Endodermal cell (in vitro differentiated cells): ENCODE data around the gene COMMD1. TPM values are rescaled to one million over a fixed set of nuclear protein-coding genes. Genes with fewer than 3 reads are reported as not detected.
A peak's percentile ranks its signal among the peaks of the same experiment; 100 is the strongest.

Source experiments
- DNase-seq: peaks from one replicate; pipeline ENCODE4 v3.0.0-alpha.2; 2017
- H3K27ac ChIP-seq: 2 replicates; pipeline ENCODE4 v1.5.1; 2013; ENCODE audit warnings: mild to moderate bottlenecking, low read depth, low read length, moderate library complexity
- H3K27me3 ChIP-seq: 2 replicates; pipeline ENCODE4 v1.6.1; 2013; ENCODE audit warnings: mild to moderate bottlenecking, low read length, moderate library complexity; ENCODE audit not compliant: insufficient read depth, control insufficient read depth, poor library complexity, severe bottlenecking
- H3K36me3 ChIP-seq: 2 replicates; pipeline ENCODE4 v1.7.0; 2013; ENCODE audit warnings: mild to moderate bottlenecking, low read length, moderate library complexity; ENCODE audit not compliant: control insufficient read depth, insufficient read depth
- H3K4me1 ChIP-seq: one replicate; pipeline ENCODE4 v1.7.0; 2013; ENCODE audit warnings: low read length; ENCODE audit not compliant: control insufficient read depth, insufficient read depth
- H3K4me3 ChIP-seq: 2 replicates; pipeline ENCODE4 v1.5.1; 2013; ENCODE audit warnings: mild to moderate bottlenecking, low read length, moderate library complexity
- H3K9ac ChIP-seq: 2 replicates; pipeline ENCODE4 v1.6.1; 2013; ENCODE audit warnings: mild to moderate bottlenecking, low read length, moderate library complexity; ENCODE audit not compliant: poor library complexity, severe bottlenecking; ENCODE audit errors: extremely low read depth
- H3K9me3 ChIP-seq: 2 replicates; pipeline ENCODE4 v1.6.1; 2013; ENCODE audit warnings: mild to moderate bottlenecking, low read length, moderate library complexity; ENCODE audit not compliant: control insufficient read depth
- H3K27ac Mint-ChIP-seq: 2 replicates; pipeline ENCODE4 v1.8.0; 2020; ENCODE audit warnings: mixed read lengths
- H3K27me3 Mint-ChIP-seq: 2 replicates; pipeline ENCODE4 v1.8.0; 2021; ENCODE audit warnings: mild to moderate bottlenecking, mixed read lengths; ENCODE audit not compliant: insufficient read depth
- H3K36me3 Mint-ChIP-seq: 2 replicates; pipeline ENCODE4 v1.8.0; 2020; ENCODE audit warnings: low read depth, mixed read lengths
- H3K4me1 Mint-ChIP-seq: 2 replicates; pipeline ENCODE4 v1.8.0; 2020; ENCODE audit warnings: mixed read lengths
- H3K4me3 Mint-ChIP-seq: 2 replicates; pipeline ENCODE4 v1.8.0; 2020; ENCODE audit warnings: mild to moderate bottlenecking, moderate library complexity, mixed read lengths
- H3K9me3 Mint-ChIP-seq: 2 replicates; pipeline ENCODE4 v1.8.0; 2020; ENCODE audit warnings: mild to moderate bottlenecking, mixed read lengths
- CTCF ChIP-seq: fragments of 200-600 bp; sonication (generic); conservative IDR thresholded peaks from 2 replicates; pipeline ENCODE4 v1.5.0; 2021; ENCODE audit warnings: antibody characterized with exemption, mild to moderate bottlenecking
- WGBS, 2 experiments: methylation state at CpG; one replicate each; pipeline versions ENCODE4 v1.1.5 to v1.1.7; 2013; ENCODE audit warnings: missing lambda C conversion rate in 2 of 2, mixed read lengths in 1 of 2; ENCODE audit not compliant: insufficient coverage in 1 of 2, insufficient read length in 1 of 2; 5-methylcytosine and 5-hydroxymethylcytosine counted together
- total RNA-seq, 2 donors: library from RNA; stranded (reverse); fragmentation: NEBNext Ultra II Directional in 1 of 2; extraction: Animal tissue kit (Norgen Biotek cat#: 25700) in 1 of 2; gene quantifications; 2 replicates in 1 of 2; 3 replicates in 1 of 2; pipeline ENCODE4 v1.2.1, GENCODE V29; 2021

The COMMD1 gene
- total RNA-seq, 2 donors from 2014 or later, result 27.8 to 28.4 TPM

GRCh38 chr2:62084801-62085200, 179.3 kb downstream of the COMMD1 start:
- no peak for DNase-seq
- no peak for TF ChIP-seq CTCF
- Histone ChIP-seq H3K4me3 (no peak overlapping the region), H3K9me3 (peaks cover 37% of the 10 kb centered on the region), H3K27me3 (no peaks in the 10 kb centered on the region), H3K9ac (no peak overlapping the region), H3K4me1 (no peaks in the 10 kb centered on the region), H3K36me3 (peaks cover 3% of the 10 kb centered on the region), H3K27ac (no peak overlapping the region)
- WGBS, 2 experiments, result 40 to 80% methylated on average over 1 of the region's 1 CpG
- Mint-ChIP-seq H3K4me3 (no peak overlapping the region), H3K9me3 (peaks cover 27% of the 10 kb centered on the region), H3K27ac (no peak overlapping the region), H3K27me3 (no peaks in the 10 kb centered on the region), H3K4me1 (peaks cover 6% of the 10 kb centered on the region), H3K36me3 (peaks cover 7% of the 10 kb centered on the region)

- no peak for TF ChIP-seq CTCF
- no peak for DNase-seq
- Histone ChIP-seq H3K27me3 (no peaks in the 10 kb centered on the region), H3K4me3 (peak overlapping the region; percentile 10), H3K36me3 (peaks cover 7% of the 10 kb centered on the region), H3K9me3 (peaks cover 70% of the 10 kb centered on the region), H3K9ac (no peak overlapping the region), H3K27ac (no peak overlapping the region), H3K4me1 (no peaks in the 10 kb centered on the region)
- no peaks in the 10 kb centered on the region for H3K27me3 Mint-ChIP-seq
- peaks cover 18% of the 10 kb centered on the region for H3K36me3 Mint-ChIP-seq
- WGBS, 2 experiments, result 92 to 93% methylated on average over 2 to 3 of the region's 3 CpGs
- peaks cover 36% of the 10 kb centered on the region for H3K9me3 Mint-ChIP-seq
- H3K4me3 Mint-ChIP-seq, result no peak overlapping the region
- peaks cover 15% of the 10 kb centered on the region for H3K4me1 Mint-ChIP-seq
- no peak overlapping the region for H3K27ac Mint-ChIP-seq
Measured at GRCh38 chr2:62089658-62090057, 184.2 kb downstream of the COMMD1 start.

GRCh38 chr2:62091471-62091870, 186.0 kb downstream of the COMMD1 start:
- no peak overlapping the region for H3K27ac ChIP-seq
- H3K4me1 Mint-ChIP-seq, result peaks cover 16% of the 10 kb centered on the region
- 98% methylated on average over 2 of the region's 2 CpGs; no CpG with 5 or more reads in 1 of the 2 experiments for WGBS, 2 experiments

More at GRCh38 chr2:62091471-62091870, 186.0 kb downstream of the COMMD1 start:
- no peak for TF ChIP-seq CTCF
- Histone ChIP-seq H3K9me3 (peaks cover 66% of the 10 kb centered on the region), H3K36me3 (peaks cover 7% of the 10 kb centered on the region), H3K27me3 (no peaks in the 10 kb centered on the region), H3K9ac (no peak overlapping the region), H3K4me1 (no peaks in the 10 kb centered on the region), H3K4me3 (no peak overlapping the region)
- Mint-ChIP-seq H3K4me3 (no peak overlapping the region), H3K36me3 (peaks cover 16% of the 10 kb centered on the region), H3K27me3 (no peaks in the 10 kb centered on the region), H3K27ac (no peak overlapping the region), H3K9me3 (peaks cover 28% of the 10 kb centered on the region)
- DNase-seq, result no peak
